H4 (cell line): ENCODE data around the gene KRTAP8-1. TPM values are rescaled to one million over a fixed set of nuclear protein-coding genes. Genes with fewer than 3 reads are reported as not detected.

Experiments used
- DNase-seq: peaks from one replicate; pipeline ENCODE4 v3.0.0-alpha.2; 2015; ENCODE audit warnings: low spot score
- total RNA-seq: library from RNA; depleted of rRNA; stranded (reverse); fragments of >200 nt; shearing (Covaris generic); gene quantifications from 2 replicates; pipeline ENCODE4 v1.2.3, GENCODE V29; 2014; rRNA removed

Gene KRTAP8-1
- not detected in 2 replicates for total RNA-seq

- DNase-seq: no peak
Measured at GRCh38 chr21:30813174-30813573, at the start of gene KRTAP8-1. Gene KRTAP8-1, minus strand, starts transcription at chr21:30813274. Its CDS starts 54 bp downstream, at chr21:30813220.

- no peak for DNase-seq
Measured at GRCh38 chr21:30847627-30848500, 34.8 kb upstream of the KRTAP8-1 start.

DNA sequence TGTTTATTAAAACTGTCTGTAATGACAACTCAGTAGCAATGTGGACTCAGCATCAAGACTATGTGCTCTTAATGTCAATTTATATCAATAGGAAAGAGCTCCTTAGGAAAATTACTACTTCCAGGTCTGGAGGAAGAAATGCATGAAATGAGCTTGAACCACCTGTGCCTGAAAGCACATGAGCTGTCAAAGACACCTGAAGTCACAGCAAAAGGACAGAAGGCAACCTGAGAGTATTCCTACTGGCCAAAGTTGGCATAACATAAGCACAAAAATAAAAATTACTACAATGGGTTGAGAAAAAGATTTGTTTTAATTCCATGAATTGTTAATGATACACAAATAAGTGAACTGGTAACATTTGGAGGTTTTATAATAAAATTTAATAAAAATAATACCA lies 29.9 kb upstream of the KRTAP8-1 start:
- no peak for DNase-seq

- peak; percentile 34 for DNase-seq
Measured at GRCh38 chr21:30839304-30839703, 26.2 kb upstream of the KRTAP8-1 start.

- DNase-seq: no peak
Measured at GRCh38 chr21:30838536-30838935, 25.5 kb upstream of the KRTAP8-1 start.

- peak; percentile 15 for DNase-seq
Measured at GRCh38 chr21:30831194-30831765, 18.2 kb upstream of the KRTAP8-1 start.

DNA sequence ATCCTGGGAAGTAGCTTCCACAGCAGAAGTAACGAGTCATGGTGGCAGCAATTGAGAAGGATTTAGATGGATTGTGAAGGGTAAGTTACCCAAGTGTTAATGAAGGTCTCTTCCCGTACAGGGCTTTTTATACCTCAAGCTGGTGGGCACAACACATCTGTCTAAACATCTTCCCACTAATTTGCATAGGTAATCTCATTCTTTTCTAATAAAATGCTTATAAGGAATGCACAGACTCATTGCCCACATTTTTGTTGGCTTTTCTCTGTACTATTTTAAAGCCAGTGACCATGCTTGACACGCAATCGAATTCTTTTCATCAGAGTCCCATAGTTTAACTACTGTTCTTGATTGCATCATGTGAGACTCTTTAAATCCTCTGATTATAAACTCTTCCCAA lies 16.6 kb upstream of the KRTAP8-1 start, which contains the start of gene KRTAP7-1:
TSS of gene KRTAP7-1 (minus strand) at position 101 of the 400 bp plus-strand sequence. CDS start at position 40, 61 bp downstream.
- no peak for DNase-seq

DNA sequence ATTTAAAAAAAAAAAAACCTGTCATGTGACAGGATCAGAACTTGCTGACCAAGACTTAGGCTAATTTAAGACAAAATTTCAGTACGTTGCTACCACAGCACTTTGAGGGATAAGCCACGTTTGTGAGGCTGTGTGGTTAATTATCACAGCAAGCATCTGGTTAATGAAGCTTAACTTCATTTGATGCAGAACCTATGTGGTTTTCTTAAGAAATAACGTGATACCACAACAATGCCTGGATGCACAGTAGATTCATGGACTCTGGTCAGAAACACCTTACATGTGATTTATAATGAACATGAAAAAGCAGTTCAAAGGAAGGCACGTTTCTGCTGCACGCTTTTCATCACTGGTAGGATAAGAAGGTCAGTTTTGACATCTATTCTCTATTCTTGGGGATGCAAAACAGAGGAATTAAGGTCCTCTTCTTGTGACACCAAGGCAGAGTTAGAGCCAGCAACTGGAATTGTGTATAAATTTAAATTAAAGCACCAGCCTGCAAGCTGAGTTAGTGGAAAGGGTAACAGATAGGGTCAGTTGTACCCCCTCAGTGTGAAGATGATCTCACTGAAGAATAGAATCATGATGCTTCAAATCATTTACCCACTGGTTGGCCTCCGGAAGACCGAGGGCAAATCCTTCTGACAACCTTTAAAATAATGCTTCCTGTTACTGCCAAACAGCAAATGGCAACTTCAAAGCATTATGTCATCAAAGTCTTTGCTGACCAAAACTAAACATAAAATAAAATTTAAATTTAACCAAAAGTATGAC lies 6.0 kb upstream of the KRTAP8-1 start:
- no peak for DNase-seq

DNA sequence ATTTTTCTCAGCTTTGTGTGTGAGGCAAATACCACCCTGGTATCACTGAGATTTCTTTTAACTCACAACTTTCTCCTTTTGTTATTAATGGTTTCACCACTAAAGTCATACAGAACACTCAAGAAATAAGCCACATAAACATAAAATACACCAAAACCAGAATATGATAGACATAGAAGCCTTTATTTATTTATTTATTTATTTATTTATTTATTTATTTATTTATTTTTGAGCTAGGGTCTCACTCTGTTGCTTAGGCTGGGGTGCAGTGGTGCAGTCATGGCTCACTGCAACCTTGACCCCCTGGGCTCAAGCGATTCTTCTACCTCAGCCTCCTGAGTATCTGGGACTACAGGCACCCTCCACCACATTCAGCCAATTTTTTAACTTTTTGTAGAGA lies 12.5 kb downstream of the KRTAP8-1 start:
- no peak for DNase-seq

DNA sequence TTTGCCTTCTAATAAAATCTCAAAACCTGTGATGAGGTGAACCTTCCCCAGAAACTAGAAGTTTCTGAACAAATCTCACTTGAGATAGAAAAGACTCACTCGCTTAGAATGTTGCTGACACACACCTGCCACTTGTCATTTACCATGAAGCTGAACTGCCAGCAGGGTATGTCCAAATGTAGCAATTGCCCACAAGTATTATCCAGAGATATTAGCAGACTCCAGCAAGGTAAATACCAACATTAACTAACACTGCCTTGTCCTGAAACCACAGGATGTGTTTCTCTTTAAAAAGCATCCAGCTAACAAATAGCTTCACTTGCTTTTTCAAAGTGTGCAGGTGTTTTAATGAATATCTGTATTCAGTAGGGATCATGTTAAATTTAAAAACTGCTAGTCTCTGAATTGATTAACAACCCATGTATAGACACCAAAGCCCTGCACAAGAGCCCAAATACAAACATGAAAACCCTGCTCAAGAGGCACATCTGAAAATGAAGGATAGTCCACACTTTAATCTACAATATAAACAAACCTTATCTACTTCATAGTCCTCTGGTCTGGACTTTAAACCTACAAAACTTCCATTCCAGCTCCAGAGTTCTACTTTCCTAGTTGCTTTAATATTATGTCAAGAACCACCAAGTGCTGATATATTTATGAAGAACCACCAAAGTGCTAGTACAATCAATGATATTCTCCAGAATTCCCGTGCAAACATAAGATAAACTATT lies 19.3 kb downstream of the KRTAP8-1 start:
- no peak for DNase-seq

DNA sequence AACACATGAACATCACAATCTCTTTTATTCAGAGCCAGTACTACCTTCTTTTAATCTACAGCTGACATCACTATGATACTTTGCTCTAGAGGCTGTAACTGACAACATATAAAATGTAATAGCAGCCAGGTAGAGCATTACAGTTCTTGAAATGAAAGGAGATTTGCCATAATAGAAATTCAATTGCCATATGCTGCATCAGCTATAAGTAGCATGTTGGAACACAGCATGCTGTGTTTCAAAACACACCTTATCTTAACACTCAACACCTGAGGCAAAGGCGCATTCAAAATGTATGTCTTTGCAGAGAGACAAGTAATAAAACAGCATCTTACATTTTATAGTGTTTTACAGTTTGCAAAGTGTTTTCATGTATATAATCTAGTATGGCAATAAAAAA lies 33.8 kb downstream of the KRTAP8-1 start:
- no peak for DNase-seq

GRCh38 chr21:30769724-30770431 lies 43.2 kb downstream of the KRTAP8-1 start:
- no peak for DNase-seq

Other genes starting within 250 kb of the KRTAP8-1 start
- gene KRTAP22-2, start 222.9 kb downstream of the KRTAP8-1 start, total RNA-seq: not detected in 2 replicates
- not detected in 2 replicates for gene KRTAP6-3, start 220.8 kb downstream of the KRTAP8-1 start, total RNA-seq
- gene KRTAP6-2, start 214.4 kb downstream of the KRTAP8-1 start, total RNA-seq: not detected in 2 replicates
- gene KRTAP22-1, start 212.2 kb downstream of the KRTAP8-1 start, total RNA-seq: not detected in 2 replicates
- not detected in 2 replicates for gene KRTAP6-1, start 199.3 kb downstream of the KRTAP8-1 start, total RNA-seq
- not detected in 2 replicates for gene KRTAP20-1, start 196.8 kb downstream of the KRTAP8-1 start, total RNA-seq
- not detected in 2 replicates for gene KRTAP20-4, start 192.6 kb downstream of the KRTAP8-1 start, total RNA-seq
- not detected in 2 replicates for gene KRTAP20-2, start 178.1 kb downstream of the KRTAP8-1 start, total RNA-seq
- gene KRTAP20-3, start 170.4 kb downstream of the KRTAP8-1 start, total RNA-seq: not detected in 2 replicates
- gene KRTAP21-3, start 94.5 kb downstream of the KRTAP8-1 start, total RNA-seq: not detected in 2 replicates
- gene KRTAP21-2, start 66.0 kb downstream of the KRTAP8-1 start, total RNA-seq: not detected in 2 replicates
- gene KRTAP21-1, start 57.8 kb downstream of the KRTAP8-1 start, total RNA-seq: not detected in 2 replicates
- gene KRTAP7-1, start 16.5 kb upstream of the KRTAP8-1 start, total RNA-seq: not detected in 2 replicates
- not detected in 2 replicates for gene KRTAP11-1, start 68.3 kb upstream of the KRTAP8-1 start, total RNA-seq
- not detected in 2 replicates for gene KRTAP19-8, start 225.2 kb upstream of the KRTAP8-1 start, total RNA-seq